Activated B cell treated with CpG ODN at 0.5 μM for 24 hours (primary cell): ENCODE results near the gene ZNF341. TPM values are rescaled to one million over a fixed set of nuclear protein-coding genes. Genes with fewer than 3 reads are reported as not detected.

ENCODE experiments used
- ATAC-seq: fragments of 200-7000 bp; cut with Tn5 transposase; one replicate; pipeline ENCODE4 v1.10.0; 2021; ENCODE audit warnings: low read depth, mild to moderate bottlenecking, moderate library complexity
- CTCF ChIA-PET: fragments of 350-600 bp; sonication (Branson Sonifier 250); formaldehyde crosslinking; loops from one replicate; lab custom pipeline; 2021; ENCODE audit warnings: antibody characterized with exemption; lab: Charles Lee
- POLR2A ChIA-PET: fragments of 350-600 bp; sonication (Branson Sonifier 250); formaldehyde crosslinking; loops from one replicate; lab custom pipeline; 2021; ENCODE audit warnings: antibody characterized with exemption; lab: Charles Lee
- DNase-seq: peaks from one replicate; pipeline ENCODE4 v3.0.0; 2022
- H3K27ac Mint-ChIP-seq: one replicate; pipeline ENCODE4 v1.8.0; 2020; ENCODE audit warnings: mixed read lengths
- H3K27me3 Mint-ChIP-seq: one replicate; pipeline ENCODE4 v1.8.0; 2021; ENCODE audit warnings: mixed read lengths
- H3K36me3 Mint-ChIP-seq: one replicate; pipeline ENCODE4 v1.8.0; 2021; ENCODE audit warnings: low read depth, mixed read lengths
- H3K4me1 Mint-ChIP-seq: one replicate; pipeline ENCODE4 v1.8.0; 2021; ENCODE audit warnings: mixed read lengths
- H3K4me3 Mint-ChIP-seq: one replicate; pipeline ENCODE4 v1.8.0; 2020; ENCODE audit warnings: mild to moderate bottlenecking, mixed read lengths
- H3K9me3 Mint-ChIP-seq: one replicate; pipeline ENCODE4 v1.8.0; 2020; ENCODE audit warnings: mixed read lengths
- CTCF ChIP-seq: fragments of 200-600 bp; IDR thresholded peaks from one replicate; pipeline ENCODE4 v1.8.0; 2022; ENCODE audit warnings: antibody characterized with exemption, mild to moderate bottlenecking
- intact Hi-C: fragments of 100-400 bp; cut with micrococcal nuclease; formaldehyde crosslinking; loops from one replicate; pipeline ENCODE4 v1.15.1; 2024
- total RNA-seq: library from RNA; stranded (reverse); gene quantifications from 2 replicates; pipeline ENCODE4 v1.2.3, GENCODE V29; 2022

ZNF341 gene
- total RNA-seq, 1 donor from 2014 or later: 10.1 TPM

- Mint-ChIP-seq H3K9me3 (peaks cover 6% of the 10 kb centered on the region), H3K27me3 (no peaks in the 10 kb centered on the region), H3K27ac (no peak overlapping the region), H3K36me3 (peaks cover 46% of the 10 kb centered on the region), H3K4me3 (no peak overlapping the region), H3K4me1 (peaks cover under 1% of the 10 kb centered on the region)
- no peak for TF ChIP-seq CTCF
- no peak for ATAC-seq
- POLR2A ChIA-PET: no interaction called here
- intact Hi-C loops: no loop called here
- DNase-seq: no peak
- CTCF ChIA-PET: interaction anchor here (0.8 kb wide), 1 partner anchor 8 kb away, joined by 3 read pairs; no protein-coding TSS in a partner anchor
Observed at GRCh38 chr20:33761698-33762250, 30.0 kb downstream of the ZNF341 start.

- H3K9me3 Mint-ChIP-seq: no peaks in the 10 kb centered on the region
- no peak for DNase-seq
- no peak overlapping the region for H3K4me3 Mint-ChIP-seq
- no peak for TF ChIP-seq CTCF
- peaks cover 34% of the 10 kb centered on the region for H3K36me3 Mint-ChIP-seq
- intact Hi-C loops: no loop called here
- ChIA-PET CTCF (no interaction called here), POLR2A (no interaction called here)
- H3K27ac Mint-ChIP-seq: no peak overlapping the region
- ATAC-seq: no peak
- H3K27me3 Mint-ChIP-seq: no peaks in the 10 kb centered on the region
- peaks cover 2% of the 10 kb centered on the region for H3K4me1 Mint-ChIP-seq
Observed at GRCh38 chr20:33765099-33765498, 33.3 kb downstream of the ZNF341 start.

- ATAC-seq (no peak), DNase-seq (no peak)
- intact Hi-C loops: no loop called here
- peaks cover 5% of the 10 kb centered on the region for H3K4me1 Mint-ChIP-seq
- H3K4me3 Mint-ChIP-seq: no peak overlapping the region
- ChIA-PET CTCF (no interaction called here), POLR2A (no interaction called here)
- no peaks in the 10 kb centered on the region for H3K27me3 Mint-ChIP-seq
- H3K27ac Mint-ChIP-seq: no peak overlapping the region
- no peaks in the 10 kb centered on the region for H3K9me3 Mint-ChIP-seq
- H3K36me3 Mint-ChIP-seq: peaks cover 37% of the 10 kb centered on the region
- TF ChIP-seq CTCF: no peak
Observed at GRCh38 chr20:33765592-33765991, 33.8 kb downstream of the ZNF341 start.

GRCh38 chr20:33766686-33767085 lies 34.9 kb downstream of the ZNF341 start:
- CTCF ChIA-PET: no interaction called here
- POLR2A ChIA-PET: interaction anchor here (1.1 kb wide), 1 partner anchor 7 kb away, joined by 4 read pairs; no protein-coding TSS in a partner anchor
- no peak for DNase-seq
- no peak overlapping the region for H3K4me3 Mint-ChIP-seq
- no peak for TF ChIP-seq CTCF
- no peaks in the 10 kb centered on the region for H3K27me3 Mint-ChIP-seq
- peaks cover 34% of the 10 kb centered on the region for H3K36me3 Mint-ChIP-seq
- H3K9me3 Mint-ChIP-seq: no peaks in the 10 kb centered on the region
- no peak for ATAC-seq
- H3K4me1 Mint-ChIP-seq: peaks cover 7% of the 10 kb centered on the region
- intact Hi-C loops: no loop called here
- no peak overlapping the region for H3K27ac Mint-ChIP-seq

- peaks cover 28% of the 10 kb centered on the region for H3K36me3 Mint-ChIP-seq
- H3K27ac Mint-ChIP-seq: no peak overlapping the region
- no peaks in the 10 kb centered on the region for H3K27me3 Mint-ChIP-seq
- intact Hi-C loops: no loop called here
- H3K4me1 Mint-ChIP-seq: peaks cover 17% of the 10 kb centered on the region
- TF ChIP-seq CTCF: no peak
- ChIA-PET POLR2A (interaction anchor here (0.9 to 1.1 kb wide), 2 partner anchors 9 to 11 kb away, joined by 4 read pairs; no protein-coding TSS in a partner anchor), CTCF (no interaction called here)
- H3K9me3 Mint-ChIP-seq: no peaks in the 10 kb centered on the region
- no peak for ATAC-seq
- no peak overlapping the region for H3K4me3 Mint-ChIP-seq
- no peak for DNase-seq
Observed at GRCh38 chr20:33767777-33768138, 36.0 kb downstream of the ZNF341 start.
